GM23338 (cell line): Measurements from ENCODE around the gene TCP11L2. TPM values are rescaled to one million over a fixed set of nuclear protein-coding genes. Genes with fewer than 3 reads are reported as not detected.

Experiments
- ATAC-seq: fragments of 200-7000 bp; cut with Tn5 transposase; 3 replicates; pipeline ENCODE4 v1.9.1; 2020
- DNase-seq: peaks from one replicate; pipeline ENCODE4 v3.0.0-alpha.2; 2015; ENCODE audit warnings: low spot score
- H2AFZ ChIP-seq: fragments of 200-600 bp; sonication (generic); 2 replicates; pipeline ENCODE4 v1.8.0; 2016; ENCODE audit warnings: antibody characterized with exemption, mild to moderate bottlenecking, moderate library complexity
- H3F3A ChIP-seq: fragments of 200-600 bp; sonication (generic); replicated peaks from 2 replicates; pipeline ENCODE4 v1.8.0; 2017; ENCODE audit warnings: antibody characterized with exemption, mixed run types, low read depth
- H3K27ac ChIP-seq: fragments of 200-600 bp; sonication (generic); 2 replicates; pipeline ENCODE4 v1.6.1; 2016; ENCODE audit warnings: low read depth
- H3K27me3 ChIP-seq: fragments of 200-600 bp; sonication (generic); 2 replicates; pipeline ENCODE4 v1.8.0; 2016; ENCODE audit warnings: mild to moderate bottlenecking, mixed run types, moderate library complexity; ENCODE audit not compliant: insufficient read depth
- H3K36me3 ChIP-seq: fragments of 200-600 bp; sonication (generic); 2 replicates; pipeline ENCODE4 v1.8.0; 2016; ENCODE audit warnings: mild to moderate bottlenecking; ENCODE audit not compliant: insufficient read depth
- H3K4me1 ChIP-seq: fragments of 200-600 bp; sonication (generic); 2 replicates; pipeline ENCODE4 v1.8.0; 2016; ENCODE audit warnings: mild to moderate bottlenecking, moderate library complexity; ENCODE audit not compliant: insufficient read depth
- H3K4me2 ChIP-seq: fragments of 200-600 bp; sonication (generic); 2 replicates; pipeline ENCODE4 v1.7.1; 2017; ENCODE audit warnings: mixed run types
- H3K4me3 ChIP-seq: fragments of 200-600 bp; sonication (generic); 2 replicates; pipeline ENCODE4 v1.6.1; 2016; ENCODE audit warnings: mixed run types
- H3K79me2 ChIP-seq: fragments of 200-600 bp; sonication (generic); replicated peaks from 2 replicates; pipeline ENCODE4 v1.8.0; 2017; ENCODE audit warnings: mild to moderate bottlenecking; ENCODE audit not compliant: insufficient read depth
- H3K9me2 ChIP-seq: fragments of 200-600 bp; sonication (generic); 2 replicates; pipeline ENCODE4 v1.8.0; 2017; ENCODE audit not compliant: insufficient read depth
- H4K20me1 ChIP-seq: fragments of 200-600 bp; sonication (generic); replicated peaks from 2 replicates; pipeline ENCODE4 v1.8.0; 2017; ENCODE audit warnings: mild to moderate bottlenecking; ENCODE audit not compliant: insufficient read depth
- H3K27ac Mint-ChIP-seq: 2 replicates; pipeline ENCODE4 v1.8.0; 2020; ENCODE audit warnings: inconsistent platforms, mild to moderate bottlenecking, moderate library complexity, mixed read lengths
- H3K27me3 Mint-ChIP-seq: 3 replicates; pipeline ENCODE4 v1.8.0; 2022; ENCODE audit warnings: low read depth, mild to moderate bottlenecking, moderate library complexity, mixed read lengths, inconsistent platforms; ENCODE audit not compliant: insufficient read depth, poor library complexity
- H3K36me3 Mint-ChIP-seq: 3 replicates; pipeline ENCODE4 v1.8.0; 2021; ENCODE audit warnings: low read depth, mild to moderate bottlenecking, inconsistent platforms, moderate library complexity, mixed read lengths
- H3K4me1 Mint-ChIP-seq: 3 replicates; pipeline ENCODE4 v1.8.0; 2020; ENCODE audit warnings: mild to moderate bottlenecking, inconsistent platforms, mixed read lengths
- H3K4me3 Mint-ChIP-seq: 3 replicates; pipeline ENCODE4 v1.8.0; 2021; ENCODE audit warnings: moderate library complexity, mild to moderate bottlenecking, inconsistent platforms, mixed read lengths
- H3K9me3 Mint-ChIP-seq: 3 replicates; pipeline ENCODE4 v1.8.0; 2020; ENCODE audit warnings: moderate library complexity, mild to moderate bottlenecking, inconsistent platforms, mixed read lengths
- EZH2 ChIP-seq: fragments of 200-600 bp; sonication (generic); IDR thresholded peaks from one replicate; pipeline ENCODE4 v1.8.0; 2017; ENCODE audit warnings: antibody characterized with exemption, mild to moderate bottlenecking, low read depth; ENCODE audit not compliant: unreplicated experiment
- EZH2phosphoT487 ChIP-seq: fragments of 200-600 bp; sonication (generic); IDR thresholded peaks from one replicate; pipeline ENCODE4 v1.8.1; 2018; ENCODE audit warnings: antibody characterized with exemption; ENCODE audit not compliant: unreplicated experiment
- JUNB ChIP-seq: IDR thresholded peaks from one replicate; pipeline ENCODE4 v1.6.1; 2016; ENCODE audit warnings: antibody characterized with exemption; ENCODE audit not compliant: unreplicated experiment
- POLR2AphosphoS5 ChIP-seq: IDR thresholded peaks from 2 replicates; pipeline ENCODE4 v1.6.1; 2016; ENCODE audit warnings: antibody characterized with exemption, low read depth
- STAT1 ChIP-seq: IDR thresholded peaks from one replicate; pipeline ENCODE4 v1.6.1; 2016; ENCODE audit warnings: antibody characterized with exemption; ENCODE audit not compliant: unreplicated experiment
- ZNF114 ChIP-seq: fragments of 250-450 bp; sonication (Bioruptor Pico); IDR thresholded peaks from 2 replicates; pipeline ENCODE4 v1.5.0; 2020; ENCODE audit warnings: mild to moderate bottlenecking, moderate library complexity
- ZNF331 ChIP-seq: fragments of 250-450 bp; sonication (Bioruptor Pico); IDR thresholded peaks from 2 replicates; pipeline ENCODE4 v1.5.0; 2020; ENCODE audit warnings: low read depth, mild to moderate bottlenecking, moderate library complexity
- polyA plus RNA-seq: library from polyadenylated mRNA; unstranded; fragments of >200 nt; fragmentation: Nextera tagmentation; extraction: Ambion mirVana; gene quantifications from 2 replicates; pipeline ENCODE4 v1.2.1, GENCODE V29; 2016
- total RNA-seq: library from RNA; depleted of rRNA; stranded (reverse); fragments of >200 nt; shearing (Covaris generic); gene quantifications from 2 replicates; pipeline ENCODE4 v1.2.3, GENCODE V29; 2014
- TF ChIP-seq, protein P1 (sequence below): IDR thresholded peaks from one replicate; pipeline ENCODE4 v1.6.1; 2018; ENCODE audit warnings: antibody characterized with exemption; ENCODE audit not compliant: unreplicated experiment
- TF ChIP-seq, protein P2 (sequence below), 2 experiments: fragments of 200-600 bp in 1 of 2; sonication (generic) in 1 of 2; conservative IDR thresholded peaks; 2 replicates each; pipeline versions ENCODE4 v1.5.1 to v1.6.1; 2016 to 2017; ENCODE audit warnings: antibody characterized with exemption in 2 of 2, low read depth in 2 of 2, mild to moderate bottlenecking in 2 of 2, moderate library complexity in 1 of 2
- TF ChIP-seq, protein P3 (sequence below): fragments of 250-450 bp; sonication (Bioruptor Pico); IDR thresholded peaks from 2 replicates; pipeline ENCODE4 v1.5.0; 2020; ENCODE audit warnings: mild to moderate bottlenecking, moderate library complexity

The TCP11L2 gene
- total and polyA plus RNA-seq, 2 experiments from 2014 or later, result 1.4 to 4.4 TPM

DNA sequence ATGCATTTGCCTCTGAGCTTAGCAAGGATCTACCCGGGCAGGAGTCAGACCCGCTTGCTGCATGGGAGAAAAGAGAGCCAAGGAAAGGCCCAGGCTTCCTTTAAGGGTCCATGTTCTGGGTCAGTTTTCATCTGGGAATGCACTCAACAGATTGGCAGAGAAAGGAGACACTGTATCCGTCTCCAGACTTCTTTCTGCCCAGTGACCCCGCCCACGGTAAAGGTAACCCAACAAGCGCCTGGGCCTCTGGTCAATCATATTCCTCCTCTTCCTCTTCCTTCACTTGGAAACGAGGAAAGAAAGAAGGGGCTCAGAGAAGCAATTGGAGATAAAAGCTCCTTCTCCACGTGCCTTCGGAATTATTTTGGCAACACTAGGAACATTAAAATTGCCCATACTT, 27.1 kb upstream of the TCP11L2 start:
- H3K36me3 ChIP-seq, result no peaks in the 10 kb centered on the region
- no peaks in the 10 kb centered on the region for H3K27me3 Mint-ChIP-seq
- H3K36me3 Mint-ChIP-seq, result no peaks in the 10 kb centered on the region
- no peaks in the 10 kb centered on the region for H3F3A ChIP-seq
- peak overlapping the region; percentile 91 for H2AFZ ChIP-seq
- no peaks in the 10 kb centered on the region for H3K79me2 ChIP-seq
- H3K9me3 Mint-ChIP-seq, result no peaks in the 10 kb centered on the region
- no peaks in the 10 kb centered on the region for H3K27me3 ChIP-seq
- H3K27ac Mint-ChIP-seq, result no peak overlapping the region
- H3K4me3 ChIP-seq, result no peak overlapping the region
- ATAC-seq (no peak), DNase-seq (no peak)
- H3K27ac ChIP-seq, result no peak overlapping the region
- peaks cover 2% of the 10 kb centered on the region; the same call in 1 of the 3 replicates for H3K4me1 Mint-ChIP-seq
- H3K4me3 Mint-ChIP-seq, result no peak overlapping the region
- H3K4me2 ChIP-seq, result no peak overlapping the region
- TF ChIP-seq EZH2phosphoT487, result no peak
- H3K4me1 ChIP-seq, result no peaks in the 10 kb centered on the region
- H3K9me2 ChIP-seq, result no peaks in the 10 kb centered on the region
- no peaks in the 10 kb centered on the region for H4K20me1 ChIP-seq

DNA sequence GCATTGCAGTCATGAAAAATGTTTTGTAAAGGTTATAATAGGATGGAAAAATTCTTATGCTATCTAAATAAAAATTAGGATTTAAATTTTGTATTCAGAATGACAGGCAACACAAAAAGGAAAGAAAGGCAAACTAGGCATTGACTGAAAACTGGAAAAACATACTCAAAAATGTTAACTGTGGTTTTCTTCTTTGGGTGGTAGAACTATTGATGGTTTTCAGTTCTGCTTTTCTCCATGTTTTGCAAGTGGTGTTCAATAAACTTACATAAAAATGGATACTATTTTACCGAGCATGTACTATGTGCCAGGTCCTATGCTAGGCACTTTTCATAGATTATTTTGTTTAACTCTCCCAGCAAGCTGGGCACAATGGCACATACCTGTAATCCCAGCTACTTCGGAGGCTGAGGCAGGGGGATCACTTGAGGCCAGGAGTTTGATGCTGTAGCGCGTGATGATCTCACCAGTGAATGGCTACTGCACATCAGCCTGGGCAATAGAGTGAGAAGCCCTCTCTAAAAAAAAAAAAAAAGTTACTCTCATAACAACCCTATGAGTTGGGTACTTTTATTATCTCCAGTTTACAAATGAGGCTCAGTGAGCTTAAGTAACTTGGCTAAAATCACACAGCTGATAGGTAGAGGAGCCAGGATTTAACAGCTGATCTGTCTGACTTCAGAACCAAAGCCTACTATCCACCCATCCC, 26.3 kb upstream of the TCP11L2 start:
- Mint-ChIP-seq H3K4me1 (peaks cover 2% of the 10 kb centered on the region; the same call in 1 of the 3 replicates), H3K27ac (no peak overlapping the region)
- H3K27me3 ChIP-seq, result no peaks in the 10 kb centered on the region
- no peak for TF ChIP-seq JUNB
- no peak for TF ChIP-seq ZNF331 (CRISPR knock-in tag)
- TF ChIP-seq, protein P1, sequence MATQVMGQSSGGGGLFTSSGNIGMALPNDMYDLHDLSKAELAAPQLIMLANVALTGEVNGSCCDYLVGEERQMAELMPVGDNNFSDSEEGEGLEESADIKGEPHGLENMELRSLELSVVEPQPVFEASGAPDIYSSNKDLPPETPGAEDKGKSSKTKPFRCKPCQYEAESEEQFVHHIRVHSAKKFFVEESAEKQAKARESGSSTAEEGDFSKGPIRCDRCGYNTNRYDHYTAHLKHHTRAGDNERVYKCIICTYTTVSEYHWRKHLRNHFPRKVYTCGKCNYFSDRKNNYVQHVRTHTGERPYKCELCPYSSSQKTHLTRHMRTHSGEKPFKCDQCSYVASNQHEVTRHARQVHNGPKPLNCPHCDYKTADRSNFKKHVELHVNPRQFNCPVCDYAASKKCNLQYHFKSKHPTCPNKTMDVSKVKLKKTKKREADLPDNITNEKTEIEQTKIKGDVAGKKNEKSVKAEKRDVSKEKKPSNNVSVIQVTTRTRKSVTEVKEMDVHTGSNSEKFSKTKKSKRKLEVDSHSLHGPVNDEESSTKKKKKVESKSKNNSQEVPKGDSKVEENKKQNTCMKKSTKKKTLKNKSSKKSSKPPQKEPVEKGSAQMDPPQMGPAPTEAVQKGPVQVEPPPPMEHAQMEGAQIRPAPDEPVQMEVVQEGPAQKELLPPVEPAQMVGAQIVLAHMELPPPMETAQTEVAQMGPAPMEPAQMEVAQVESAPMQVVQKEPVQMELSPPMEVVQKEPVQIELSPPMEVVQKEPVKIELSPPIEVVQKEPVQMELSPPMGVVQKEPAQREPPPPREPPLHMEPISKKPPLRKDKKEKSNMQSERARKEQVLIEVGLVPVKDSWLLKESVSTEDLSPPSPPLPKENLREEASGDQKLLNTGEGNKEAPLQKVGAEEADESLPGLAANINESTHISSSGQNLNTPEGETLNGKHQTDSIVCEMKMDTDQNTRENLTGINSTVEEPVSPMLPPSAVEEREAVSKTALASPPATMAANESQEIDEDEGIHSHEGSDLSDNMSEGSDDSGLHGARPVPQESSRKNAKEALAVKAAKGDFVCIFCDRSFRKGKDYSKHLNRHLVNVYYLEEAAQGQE, result no peak
- TF ChIP-seq, protein P2, sequence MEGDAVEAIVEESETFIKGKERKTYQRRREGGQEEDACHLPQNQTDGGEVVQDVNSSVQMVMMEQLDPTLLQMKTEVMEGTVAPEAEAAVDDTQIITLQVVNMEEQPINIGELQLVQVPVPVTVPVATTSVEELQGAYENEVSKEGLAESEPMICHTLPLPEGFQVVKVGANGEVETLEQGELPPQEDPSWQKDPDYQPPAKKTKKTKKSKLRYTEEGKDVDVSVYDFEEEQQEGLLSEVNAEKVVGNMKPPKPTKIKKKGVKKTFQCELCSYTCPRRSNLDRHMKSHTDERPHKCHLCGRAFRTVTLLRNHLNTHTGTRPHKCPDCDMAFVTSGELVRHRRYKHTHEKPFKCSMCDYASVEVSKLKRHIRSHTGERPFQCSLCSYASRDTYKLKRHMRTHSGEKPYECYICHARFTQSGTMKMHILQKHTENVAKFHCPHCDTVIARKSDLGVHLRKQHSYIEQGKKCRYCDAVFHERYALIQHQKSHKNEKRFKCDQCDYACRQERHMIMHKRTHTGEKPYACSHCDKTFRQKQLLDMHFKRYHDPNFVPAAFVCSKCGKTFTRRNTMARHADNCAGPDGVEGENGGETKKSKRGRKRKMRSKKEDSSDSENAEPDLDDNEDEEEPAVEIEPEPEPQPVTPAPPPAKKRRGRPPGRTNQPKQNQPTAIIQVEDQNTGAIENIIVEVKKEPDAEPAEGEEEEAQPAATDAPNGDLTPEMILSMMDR (conservative IDR thresholded peaks at IDR 0.05; ENCODE audit: low read depth in 2 of 2), result no peak
- TF ChIP-seq, protein P3, sequence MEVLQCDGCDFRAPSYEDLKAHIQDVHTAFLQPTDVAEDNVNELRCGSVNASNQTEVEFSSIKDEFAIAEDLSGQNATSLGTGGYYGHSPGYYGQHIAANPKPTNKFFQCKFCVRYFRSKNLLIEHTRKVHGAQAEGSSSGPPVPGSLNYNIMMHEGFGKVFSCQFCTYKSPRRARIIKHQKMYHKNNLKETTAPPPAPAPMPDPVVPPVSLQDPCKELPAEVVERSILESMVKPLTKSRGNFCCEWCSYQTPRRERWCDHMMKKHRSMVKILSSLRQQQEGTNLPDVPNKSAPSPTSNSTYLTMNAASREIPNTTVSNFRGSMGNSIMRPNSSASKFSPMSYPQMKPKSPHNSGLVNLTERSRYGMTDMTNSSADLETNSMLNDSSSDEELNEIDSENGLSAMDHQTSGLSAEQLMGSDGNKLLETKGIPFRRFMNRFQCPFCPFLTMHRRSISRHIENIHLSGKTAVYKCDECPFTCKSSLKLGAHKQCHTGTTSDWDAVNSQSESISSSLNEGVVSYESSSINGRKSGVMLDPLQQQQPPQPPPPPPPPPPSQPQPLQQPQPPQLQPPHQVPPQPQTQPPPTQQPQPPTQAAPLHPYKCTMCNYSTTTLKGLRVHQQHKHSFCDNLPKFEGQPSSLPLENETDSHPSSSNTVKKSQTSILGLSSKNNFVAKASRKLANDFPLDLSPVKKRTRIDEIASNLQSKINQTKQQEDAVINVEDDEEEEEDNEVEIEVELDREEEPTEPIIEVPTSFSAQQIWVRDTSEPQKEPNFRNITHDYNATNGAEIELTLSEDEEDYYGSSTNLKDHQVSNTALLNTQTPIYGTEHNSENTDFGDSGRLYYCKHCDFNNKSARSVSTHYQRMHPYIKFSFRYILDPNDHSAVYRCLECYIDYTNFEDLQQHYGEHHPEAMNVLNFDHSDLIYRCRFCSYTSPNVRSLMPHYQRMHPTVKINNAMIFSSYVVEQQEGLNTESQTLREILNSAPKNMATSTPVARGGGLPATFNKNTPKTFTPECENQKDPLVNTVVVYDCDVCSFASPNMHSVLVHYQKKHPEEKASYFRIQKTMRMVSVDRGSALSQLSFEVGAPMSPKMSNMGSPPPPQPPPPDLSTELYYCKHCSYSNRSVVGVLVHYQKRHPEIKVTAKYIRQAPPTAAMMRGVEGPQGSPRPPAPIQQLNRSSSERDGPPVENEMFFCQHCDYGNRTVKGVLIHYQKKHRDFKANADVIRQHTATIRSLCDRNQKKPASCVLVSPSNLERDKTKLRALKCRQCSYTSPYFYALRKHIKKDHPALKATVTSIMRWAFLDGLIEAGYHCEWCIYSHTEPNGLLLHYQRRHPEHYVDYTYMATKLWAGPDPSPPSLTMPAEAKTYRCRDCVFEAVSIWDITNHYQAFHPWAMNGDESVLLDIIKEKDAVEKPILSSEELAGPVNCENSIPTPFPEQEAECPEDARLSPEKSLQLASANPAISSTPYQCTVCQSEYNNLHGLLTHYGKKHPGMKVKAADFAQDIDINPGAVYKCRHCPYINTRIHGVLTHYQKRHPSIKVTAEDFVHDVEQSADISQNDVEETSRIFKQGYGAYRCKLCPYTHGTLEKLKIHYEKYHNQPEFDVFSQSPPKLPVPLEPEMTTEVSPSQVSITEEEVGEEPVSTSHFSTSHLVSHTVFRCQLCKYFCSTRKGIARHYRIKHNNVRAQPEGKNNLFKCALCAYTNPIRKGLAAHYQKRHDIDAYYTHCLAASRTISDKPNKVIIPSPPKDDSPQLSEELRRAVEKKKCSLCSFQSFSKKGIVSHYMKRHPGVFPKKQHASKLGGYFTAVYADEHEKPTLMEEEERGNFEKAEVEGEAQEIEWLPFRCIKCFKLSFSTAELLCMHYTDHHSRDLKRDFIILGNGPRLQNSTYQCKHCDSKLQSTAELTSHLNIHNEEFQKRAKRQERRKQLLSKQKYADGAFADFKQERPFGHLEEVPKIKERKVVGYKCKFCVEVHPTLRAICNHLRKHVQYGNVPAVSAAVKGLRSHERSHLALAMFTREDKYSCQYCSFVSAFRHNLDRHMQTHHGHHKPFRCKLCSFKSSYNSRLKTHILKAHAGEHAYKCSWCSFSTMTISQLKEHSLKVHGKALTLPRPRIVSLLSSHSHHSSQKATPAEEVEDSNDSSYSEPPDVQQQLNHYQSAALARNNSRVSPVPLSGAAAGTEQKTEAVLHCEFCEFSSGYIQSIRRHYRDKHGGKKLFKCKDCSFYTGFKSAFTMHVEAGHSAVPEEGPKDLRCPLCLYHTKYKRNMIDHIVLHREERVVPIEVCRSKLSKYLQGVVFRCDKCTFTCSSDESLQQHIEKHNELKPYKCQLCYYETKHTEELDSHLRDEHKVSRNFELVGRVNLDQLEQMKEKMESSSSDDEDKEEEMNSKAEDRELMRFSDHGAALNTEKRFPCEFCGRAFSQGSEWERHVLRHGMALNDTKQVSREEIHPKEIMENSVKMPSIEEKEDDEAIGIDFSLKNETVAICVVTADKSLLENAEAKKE, result no peak
- TF ChIP-seq EZH2phosphoT487, result no peak
- no peak for TF ChIP-seq ZNF114 (CRISPR knock-in tag)
- TF ChIP-seq EZH2, result no peak
- TF ChIP-seq POLR2AphosphoS5, result no peak
- TF ChIP-seq STAT1, result no peak

More for the DNA sequence above, 26.3 kb upstream of the TCP11L2 start:
- Histone ChIP-seq H3K79me2 (no peaks in the 10 kb centered on the region), H2AFZ (no peak overlapping the region), H3K4me2 (no peak overlapping the region), H3K27ac (no peak overlapping the region), H3K4me3 (no peak overlapping the region), H3K9me2 (no peaks in the 10 kb centered on the region), H3F3A (no peaks in the 10 kb centered on the region), H3K4me1 (no peaks in the 10 kb centered on the region), H4K20me1 (no peaks in the 10 kb centered on the region), H3K36me3 (no peaks in the 10 kb centered on the region)
- Mint-ChIP-seq H3K4me3 (no peak overlapping the region), H3K36me3 (no peaks in the 10 kb centered on the region), H3K27me3 (no peaks in the 10 kb centered on the region), H3K9me3 (no peaks in the 10 kb centered on the region)
- DNase-seq, result no peak
- no peak for ATAC-seq
